NCI-H446 (cell line): ENCODE results near the gene SLC16A12.
A peak's percentile ranks its signal among the peaks of the same experiment; 100 is the strongest.

ENCODE experiments used
- DNase-seq, 2 experiments: peaks; one replicate each; lab custom pipeline; 2025; lab: John Stamatoyannopoulos, UW

The SLC16A12 gene

GRCh38 chr10:89535171-89536012 is at the start of gene SLC16A12:
Gene SLC16A12, minus strand, starts transcription at chr10:89535594. Its CDS starts 73,016 bp downstream, at chr10:89462578.
- no peak for DNase-seq

GRCh38 chr10:89582022-89582421 is 46.6 kb upstream of the SLC16A12 start:
- no peak for DNase-seq

GRCh38 chr10:89580243-89580642 is 44.8 kb upstream of the SLC16A12 start:
- no peak for DNase-seq

GRCh38 chr10:89576696-89577095 is 41.3 kb upstream of the SLC16A12 start:
- DNase-seq, result no peak

GRCh38 chr10:89576022-89576421 is 40.6 kb upstream of the SLC16A12 start:
- no peak for DNase-seq

GRCh38 chr10:89575031-89575430 is 39.6 kb upstream of the SLC16A12 start:
- no peak for DNase-seq

GRCh38 chr10:89574368-89574767 is 39.0 kb upstream of the SLC16A12 start:
- no peak for DNase-seq

- no peak for DNase-seq
Measured at GRCh38 chr10:89567576-89568245, 32.3 kb upstream of the SLC16A12 start.

GRCh38 chr10:89566992-89567391 is 31.6 kb upstream of the SLC16A12 start:
- no peak for DNase-seq

GRCh38 chr10:89566095-89566950 is 30.9 kb upstream of the SLC16A12 start:
- no peak for DNase-seq

- DNase-seq, result no peak
Measured at GRCh38 chr10:89565180-89565579, 29.8 kb upstream of the SLC16A12 start.

GRCh38 chr10:89563861-89564478 is 28.6 kb upstream of the SLC16A12 start:
- DNase-seq, result peak in 1 of 2 experiments; percentile 54

GRCh38 chr10:89563311-89563710 is 27.9 kb upstream of the SLC16A12 start:
- no peak for DNase-seq

- no peak for DNase-seq
Measured at GRCh38 chr10:89556600-89556999, 21.2 kb upstream of the SLC16A12 start.

- DNase-seq, result peak in 1 of 2 experiments; percentile 13
Measured at GRCh38 chr10:89555688-89556445, 20.5 kb upstream of the SLC16A12 start.

- no peak for DNase-seq
Measured at GRCh38 chr10:89554433-89554832, 19.0 kb upstream of the SLC16A12 start.

- no peak for DNase-seq
Measured at GRCh38 chr10:89553064-89553734, 17.8 kb upstream of the SLC16A12 start.

- no peak for DNase-seq
Measured at GRCh38 chr10:89552213-89552612, 16.8 kb upstream of the SLC16A12 start.

GRCh38 chr10:89550509-89550908 is 15.1 kb upstream of the SLC16A12 start:
- DNase-seq, result peak in 1 of 2 experiments; percentile 4

GRCh38 chr10:89549510-89549909 is 14.1 kb upstream of the SLC16A12 start:
- DNase-seq, result no peak

- DNase-seq, result no peak
Measured at GRCh38 chr10:89548673-89549072, 13.3 kb upstream of the SLC16A12 start.
